Skin of body (tissue), 2 donors: ENCODE measurements around the gene ERVV-1. TPM values are rescaled to one million over a fixed set of nuclear protein-coding genes. Genes with fewer than 3 reads are reported as not detected.
"Not testable (repeated sequence)": the region's sequence is repeated elsewhere in the genome, so short reads cannot be mapped to it uniquely, and the experiment has no call there.

ENCODE experiments used
- DNase-seq: peaks from one replicate; lab custom pipeline; 2025; lab: John Stamatoyannopoulos, UW
- total RNA-seq: library from RNA; depleted of rRNA; stranded (reverse); fragments of >200 nt; gene quantifications from one replicate; pipeline ENCODE4 v1.2.3, GENCODE V29; 2014

ERVV-1 gene
- not detected for total RNA-seq

- DNase-seq: no peak
These were observed at the start of gene ERVV-1 for GRCh38 chr19:53013621-53014020. TSS of gene ERVV-1 (plus strand) at chr19:53013921. CDS start at chr19:53014091, 170 bp downstream.

- DNase-seq: no peak
These were observed 45.9 kb upstream of the ERVV-1 start for GRCh38 chr19:52967772-52968171.

- no peak for DNase-seq
These were observed 32.4 kb upstream of the ERVV-1 start for GRCh38 chr19:52981329-52981728.

GRCh38 chr19:52983167-52983566 lies 30.6 kb upstream of the ERVV-1 start:
- DNase-seq: not testable (repeated sequence)

- DNase-seq: no peak
These were observed 26.5 kb upstream of the ERVV-1 start for GRCh38 chr19:52987221-52987620.

- DNase-seq: no peak
These were observed 25.2 kb upstream of the ERVV-1 start for GRCh38 chr19:52988506-52988905.

- DNase-seq: no peak
These were observed 22.8 kb upstream of the ERVV-1 start for GRCh38 chr19:52990759-52991418.

GRCh38 chr19:52991484-52991883 lies 22.2 kb upstream of the ERVV-1 start:
- no peak for DNase-seq

- DNase-seq: no peak
These were observed 21.4 kb upstream of the ERVV-1 start for GRCh38 chr19:52992109-52993004.

- DNase-seq: peak; percentile 54
These were observed 20.2 kb upstream of the ERVV-1 start for GRCh38 chr19:52993342-52994178.

GRCh38 chr19:52995711-52996110 lies 18.0 kb upstream of the ERVV-1 start:
- DNase-seq: no peak

- no peak for DNase-seq
These were observed 15.7 kb upstream of the ERVV-1 start for GRCh38 chr19:52997975-52998374.

- no peak for DNase-seq
These were observed 11.2 kb upstream of the ERVV-1 start for GRCh38 chr19:53002479-53002878.

- DNase-seq: no peak
These were observed 9.5 kb upstream of the ERVV-1 start for GRCh38 chr19:53004242-53004641.

- DNase-seq: no peak
These were observed 6.5 kb upstream of the ERVV-1 start for GRCh38 chr19:53007200-53007599.

- no peak for DNase-seq
These were observed 6.1 kb upstream of the ERVV-1 start for GRCh38 chr19:53007606-53008005.

GRCh38 chr19:53008061-53008778 lies 5.5 kb upstream of the ERVV-1 start:
- no peak for DNase-seq

- DNase-seq: no peak
These were observed 3.2 kb upstream of the ERVV-1 start for GRCh38 chr19:53010494-53010893.

GRCh38 chr19:53012006-53012405 lies 1.7 kb upstream of the ERVV-1 start:
- DNase-seq: no peak

- DNase-seq: no peak
These were observed 1.4 kb downstream of the ERVV-1 start for GRCh38 chr19:53015159-53015558.

- no peak for DNase-seq
These were observed 2.0 kb downstream of the ERVV-1 start for GRCh38 chr19:53015730-53016129.
